HG03457 (cell line): ENCODE measurements around the gene ZFP69.
A peak's percentile ranks its signal among the peaks of the same experiment; 100 is the strongest.

Source experiments
- ATAC-seq: cut with Tn5 transposase; IDR thresholded peaks from one replicate; pipeline ENCODE4 v1.9.1; 2021; ENCODE audit warnings: moderate number of reproducible peaks; ENCODE audit not compliant: unreplicated experiment

The ZFP69 gene

DNA sequence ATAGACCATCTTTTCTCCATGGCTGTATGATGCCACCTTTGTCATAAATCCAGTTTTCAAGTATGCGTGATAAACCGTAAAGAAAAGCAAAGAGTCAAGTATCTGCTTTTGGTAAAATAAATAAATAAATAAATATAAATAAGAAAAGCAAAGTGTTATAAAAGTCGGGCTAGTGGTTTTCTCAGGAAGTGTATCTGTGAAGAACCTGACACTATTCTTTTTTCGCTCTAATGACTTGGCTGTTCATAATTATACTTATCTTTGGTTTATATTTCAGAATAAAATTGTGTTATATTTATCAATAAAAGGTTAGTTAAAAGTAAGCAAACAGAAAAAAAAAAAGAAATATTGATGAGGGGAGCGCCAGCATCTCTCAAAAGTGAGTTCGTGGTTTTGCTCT, 30.9 kb downstream of the ZFP69 start:
- no peak for ATAC-seq

DNA sequence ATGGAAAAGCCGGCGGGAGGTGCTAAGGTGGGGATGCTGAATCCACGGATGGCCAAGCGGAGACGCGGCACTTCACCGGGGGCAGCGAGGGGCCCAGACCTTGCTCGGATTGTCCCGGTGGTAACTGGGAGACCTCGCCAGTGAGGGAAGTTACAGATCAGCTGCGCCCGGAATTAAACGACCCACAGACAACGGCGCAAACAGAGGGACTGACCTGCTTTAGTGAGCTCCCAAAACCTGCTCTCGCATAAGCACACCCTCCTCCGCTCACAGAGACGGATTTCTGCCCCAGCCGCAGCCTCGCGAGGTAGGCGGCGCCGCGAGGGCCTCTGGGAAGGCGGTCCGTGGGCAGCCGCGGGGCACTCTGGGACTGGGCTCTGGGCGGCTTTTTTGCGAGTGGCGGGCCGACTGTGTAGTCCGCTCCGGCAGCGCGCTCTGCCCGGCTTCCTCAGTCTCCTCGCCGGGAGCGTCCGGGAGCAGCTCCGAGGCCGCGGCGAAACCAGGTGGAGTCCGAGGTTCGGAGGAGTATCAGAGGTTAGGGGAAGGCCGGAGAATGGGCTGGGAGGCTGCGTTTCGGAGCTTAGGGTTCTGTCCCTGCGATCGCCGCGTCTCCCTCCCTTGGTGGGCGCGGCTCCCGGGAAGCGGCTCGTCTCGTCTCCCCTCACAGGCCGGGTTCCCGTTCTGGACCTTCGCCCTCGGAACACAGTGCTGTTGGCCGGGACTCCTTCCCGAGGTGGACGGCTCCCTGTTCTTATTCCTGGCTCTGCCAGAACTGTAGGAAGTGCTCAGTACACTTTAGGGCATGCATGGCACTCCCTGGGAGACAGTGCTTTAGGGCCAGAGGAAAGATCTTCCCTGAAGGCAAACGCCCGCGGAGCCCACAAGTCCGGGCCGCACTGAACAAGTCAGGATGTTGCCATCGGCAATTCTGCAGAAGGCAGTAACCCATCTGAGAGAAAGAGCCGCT, 31.6 kb downstream of the ZFP69 start, which contains the start of gene EXO5:
Gene EXO5, plus strand, starts transcription at position 393 of the 967 bp plus-strand sequence. CDS start 5,778 bp downstream, outside the sequence.
- ATAC-seq, result peak; percentile 72

DNA sequence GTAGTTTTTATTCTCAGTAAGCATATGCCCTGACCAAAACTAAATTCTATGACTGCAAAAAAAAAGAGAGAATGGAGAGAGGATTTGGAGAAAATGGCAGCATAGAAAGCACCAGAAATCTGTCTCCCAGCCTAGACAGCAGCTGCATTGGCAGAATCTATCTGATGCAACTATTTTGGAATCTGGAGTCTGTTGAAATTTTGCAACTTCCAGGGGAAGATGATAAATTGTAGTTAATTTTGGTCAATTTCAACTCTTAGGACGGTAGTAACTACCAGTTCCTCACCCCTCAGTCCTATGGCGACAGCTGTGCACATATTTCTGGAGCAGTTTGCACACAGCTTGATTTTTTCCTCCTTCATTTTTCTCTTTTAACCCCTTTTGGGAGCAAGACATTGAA, 42.4 kb downstream of the ZFP69 start:
- ATAC-seq, result no peak

DNA sequence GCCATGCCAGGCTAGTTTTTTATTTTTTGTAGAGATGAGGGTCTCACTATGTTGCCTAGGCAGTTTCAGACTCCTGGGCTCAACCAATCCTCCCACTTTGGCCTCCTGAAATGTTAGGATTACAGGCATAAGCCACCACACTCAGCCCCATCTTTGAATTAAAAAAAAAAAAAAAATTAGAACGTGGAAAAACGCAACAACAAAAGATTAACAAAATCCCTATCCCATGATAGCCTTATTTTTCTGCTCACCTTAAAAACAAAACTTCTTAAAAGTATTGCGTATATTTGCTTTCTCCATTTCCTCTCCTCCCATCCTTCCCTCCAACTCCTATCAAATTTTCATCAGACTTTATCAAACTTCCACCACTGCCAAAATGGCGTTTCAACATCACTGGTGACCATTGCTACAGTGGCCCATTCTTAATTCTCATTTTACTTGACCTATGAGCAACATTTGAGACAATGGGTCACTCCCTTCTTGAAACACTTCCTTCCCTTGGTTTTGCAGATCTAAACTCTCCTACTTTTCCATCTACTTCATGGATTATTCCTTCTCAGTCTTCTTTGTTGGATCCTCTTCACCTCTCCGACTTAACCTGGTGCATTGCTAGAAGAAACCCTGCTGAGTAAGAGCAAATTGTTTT, 53.8 kb downstream of the ZFP69 start:
- peak; percentile 12 for ATAC-seq

DNA sequence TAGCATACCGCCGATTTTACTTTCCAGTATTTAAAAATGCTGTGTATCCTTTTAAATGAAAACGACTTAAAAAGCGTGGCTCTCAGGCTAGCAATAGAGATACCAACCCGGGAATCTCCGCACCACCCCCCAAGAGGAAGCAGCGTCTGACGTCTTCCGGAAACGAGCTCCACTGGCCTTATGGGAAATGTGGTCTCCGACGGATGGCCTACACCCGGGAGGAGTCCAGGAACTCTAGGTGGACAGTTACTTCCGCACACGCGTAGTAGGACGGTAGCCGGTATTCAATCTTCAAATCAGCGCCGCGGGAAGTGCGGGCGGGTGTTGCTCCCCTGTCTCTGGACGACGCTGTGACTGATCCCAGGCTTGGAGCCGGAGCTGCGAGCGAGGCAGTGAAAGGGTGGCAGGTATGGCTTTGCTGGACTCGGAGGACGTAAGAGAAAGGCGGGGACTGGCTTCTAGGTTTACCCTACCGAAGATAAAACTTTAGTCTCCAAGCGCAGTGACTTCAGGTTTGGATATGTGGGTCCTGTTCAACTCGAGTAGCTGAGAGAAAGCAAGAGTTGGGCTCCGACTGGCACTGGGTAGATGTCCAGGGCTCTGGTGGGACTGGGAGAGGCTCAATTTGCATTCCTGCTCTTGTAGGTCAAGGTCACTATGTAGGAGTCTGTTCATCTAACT, 54.4 kb downstream of the ZFP69 start, which contains the start of gene ZNF684:
Gene ZNF684, plus strand, starts transcription at position 257 of the 681 bp plus-strand sequence. CDS start 1,530 bp downstream, outside the sequence.
- ATAC-seq, result peak; percentile 78

DNA sequence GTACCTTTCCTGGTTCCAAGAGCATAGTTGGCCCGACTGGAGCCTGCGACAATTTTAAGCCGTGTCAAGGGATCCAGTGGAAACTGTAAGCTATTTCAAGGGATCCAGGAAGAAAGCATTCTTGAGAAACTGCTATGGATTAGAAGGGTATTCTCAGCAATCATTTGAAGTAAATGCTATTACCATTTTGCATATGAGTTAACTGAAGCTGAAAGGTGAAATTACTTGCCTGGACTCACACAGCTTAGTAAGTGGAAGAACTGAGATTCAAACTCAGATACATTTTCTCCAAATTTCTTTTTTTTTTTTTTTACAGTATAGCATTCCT, 54.9 kb downstream of the ZFP69 start:
- no peak for ATAC-seq

DNA sequence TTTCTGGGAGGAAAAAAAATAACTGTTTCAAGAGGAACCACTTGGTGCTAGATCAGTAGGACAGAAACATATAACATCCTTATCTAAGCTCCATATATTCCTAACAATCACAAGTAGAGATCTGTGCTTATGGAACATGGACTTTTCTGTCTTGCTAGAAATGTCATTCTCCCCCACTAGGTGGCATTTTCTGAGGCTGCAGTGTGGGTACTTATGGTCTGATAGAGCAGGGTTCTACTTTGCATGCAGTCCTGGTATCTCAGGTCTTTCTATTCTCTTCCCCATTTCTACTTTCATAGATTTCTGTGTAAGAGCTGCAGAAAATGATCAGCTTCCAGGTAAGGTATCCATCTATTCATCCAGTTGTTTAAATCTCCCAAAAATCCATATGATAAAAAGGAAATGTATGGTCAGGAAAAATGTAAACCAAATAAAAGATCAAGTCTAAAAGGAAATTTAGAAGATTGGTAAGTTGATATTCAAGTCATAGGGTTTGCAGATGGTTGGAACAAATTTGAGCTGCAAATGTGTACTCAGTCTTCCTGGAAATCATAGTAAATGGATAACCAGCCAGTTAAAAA, 55.8 kb downstream of the ZFP69 start:
- no peak for ATAC-seq

DNA sequence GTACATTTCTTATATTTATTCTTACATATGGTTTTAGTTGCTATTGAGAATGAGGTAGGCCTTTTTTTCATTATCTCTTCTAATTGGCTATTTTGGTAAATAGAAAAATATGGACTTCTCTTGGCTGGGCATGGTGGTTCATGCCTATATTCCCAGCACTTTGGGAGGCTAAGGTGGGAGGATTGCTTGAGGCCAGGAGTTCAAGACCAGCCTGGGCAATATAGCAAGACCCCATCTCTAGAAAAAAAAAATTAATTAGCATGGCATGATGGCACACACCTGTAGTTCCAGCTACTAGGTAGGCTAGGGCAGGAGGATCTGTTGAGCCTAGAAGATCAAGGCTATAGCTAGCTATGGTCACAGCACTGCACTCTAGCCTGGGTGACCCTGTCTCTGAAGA, 57.5 kb downstream of the ZFP69 start:
- no peak for ATAC-seq

DNA sequence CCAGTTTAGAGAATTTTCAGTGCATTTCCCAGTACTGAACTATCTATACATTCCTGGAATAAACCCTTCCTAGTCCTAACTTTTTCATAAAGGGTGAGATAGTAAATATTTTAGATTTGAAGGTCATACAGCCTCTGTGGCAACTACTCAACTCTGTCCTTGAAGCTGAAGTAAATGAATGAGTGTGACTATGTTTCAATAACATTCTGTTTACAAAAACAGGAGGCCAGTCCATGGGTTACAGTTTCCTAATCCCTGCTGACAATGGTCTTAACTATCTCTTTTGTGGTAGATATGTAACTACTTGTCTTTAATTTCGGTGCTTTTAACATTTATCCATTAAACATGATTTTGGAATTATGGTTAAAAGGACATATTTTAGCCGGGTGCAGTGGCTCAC, 58.6 kb downstream of the ZFP69 start:
- no peak for ATAC-seq

DNA sequence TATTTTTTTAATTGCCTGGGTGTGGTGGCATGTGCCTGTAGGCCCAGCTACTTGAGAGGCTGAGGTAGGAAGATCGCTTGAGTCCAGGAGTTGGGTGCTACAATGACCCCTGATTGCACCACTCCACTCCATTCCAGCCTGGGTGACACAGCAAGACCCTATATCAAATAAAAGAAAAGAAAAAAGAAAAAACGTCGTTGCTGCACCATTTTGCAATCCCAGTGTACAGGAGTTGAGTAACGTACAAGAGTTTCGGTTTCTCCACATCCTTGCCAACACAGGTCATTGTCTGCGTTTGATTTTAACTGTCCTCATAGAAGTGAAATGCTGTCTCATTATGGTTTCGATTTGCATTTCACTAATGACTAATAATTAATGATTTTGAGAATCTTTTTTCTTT, 62.2 kb downstream of the ZFP69 start:
- ATAC-seq, result no peak
